HG02763 (cell line): ENCODE measurements around the gene TMEM247.

Source experiments
- ATAC-seq: cut with Tn5 transposase; IDR thresholded peaks from one replicate; pipeline ENCODE4 v1.9.1; 2021; ENCODE audit warnings: mild to moderate bottlenecking, moderate library complexity; ENCODE audit not compliant: unreplicated experiment

Gene TMEM247

GRCh38 chr2:46488389-46488788 is 9.0 kb downstream of the TMEM247 start:
- ATAC-seq, result no peak

- ATAC-seq, result no peak
These were observed 10.2 kb downstream of the TMEM247 start for GRCh38 chr2:46489423-46490174.

GRCh38 chr2:46490521-46491141 is 11.3 kb downstream of the TMEM247 start:
- peak; percentile 60 for ATAC-seq

- ATAC-seq, result no peak
These were observed 12.9 kb downstream of the TMEM247 start for GRCh38 chr2:46492301-46492700.

GRCh38 chr2:46493241-46493970 is 14.0 kb downstream of the TMEM247 start:
- peak; percentile 62 for ATAC-seq

DNA sequence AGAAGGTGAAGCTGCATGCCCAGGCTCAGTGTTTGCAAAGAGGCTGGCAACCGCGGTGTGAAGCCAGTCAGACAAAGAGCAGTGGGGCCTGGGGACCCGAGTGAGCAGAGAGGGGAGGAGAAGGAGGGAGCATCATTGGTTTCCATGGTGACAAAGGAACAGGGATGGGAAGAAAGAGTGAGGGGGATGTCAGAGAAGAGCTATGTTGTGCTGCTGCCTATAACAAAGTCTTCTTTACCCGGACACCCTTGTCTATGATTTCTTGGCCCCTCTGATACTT is 14.5 kb downstream of the TMEM247 start:
- no peak for ATAC-seq

GRCh38 chr2:46494596-46494995 is 15.2 kb downstream of the TMEM247 start:
- ATAC-seq, result no peak

GRCh38 chr2:46495231-46496030 is 16.1 kb downstream of the TMEM247 start:
- ATAC-seq, result no peak

- no peak for ATAC-seq
These were observed 18.4 kb downstream of the TMEM247 start for GRCh38 chr2:46497766-46498165.

DNA sequence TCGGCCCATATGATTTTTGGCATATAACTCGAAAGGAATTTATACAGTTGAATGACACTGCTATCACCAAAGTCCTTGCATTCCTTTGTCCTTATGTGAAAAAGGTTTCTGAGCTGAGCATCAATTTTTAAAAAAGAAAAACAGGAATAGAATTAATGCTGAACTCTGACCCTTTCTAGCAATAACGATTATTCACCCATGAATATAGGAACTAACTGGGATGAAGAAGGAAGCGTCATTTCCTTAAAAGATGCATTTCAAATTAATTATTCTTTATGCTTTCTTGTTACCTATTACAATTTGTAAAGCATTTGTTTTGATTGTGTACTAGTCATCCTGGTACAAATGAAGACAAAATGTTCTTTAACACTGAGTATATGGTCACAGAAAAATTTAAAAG is 19.3 kb downstream of the TMEM247 start:
- ATAC-seq, result no peak

DNA sequence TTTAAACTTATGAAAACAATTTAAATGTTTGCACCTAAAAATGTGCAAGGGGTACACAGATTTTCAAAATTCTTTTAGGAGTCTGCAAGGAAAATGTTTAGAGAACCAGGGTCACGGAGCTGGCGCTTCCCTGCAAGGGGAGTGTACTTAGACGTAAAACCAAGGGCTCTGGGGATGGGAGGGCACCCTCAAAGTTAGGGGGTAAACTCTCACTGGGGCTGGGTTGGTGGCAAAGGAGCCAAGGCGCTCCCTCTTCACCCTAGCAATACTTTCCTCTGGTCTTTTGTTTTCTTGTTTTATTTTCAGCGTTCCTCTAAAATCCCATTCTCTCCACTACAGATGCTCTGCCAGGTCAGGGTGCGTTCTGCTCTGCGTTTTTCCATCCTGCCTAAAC is 20.0 kb downstream of the TMEM247 start:
- no peak for ATAC-seq

DNA sequence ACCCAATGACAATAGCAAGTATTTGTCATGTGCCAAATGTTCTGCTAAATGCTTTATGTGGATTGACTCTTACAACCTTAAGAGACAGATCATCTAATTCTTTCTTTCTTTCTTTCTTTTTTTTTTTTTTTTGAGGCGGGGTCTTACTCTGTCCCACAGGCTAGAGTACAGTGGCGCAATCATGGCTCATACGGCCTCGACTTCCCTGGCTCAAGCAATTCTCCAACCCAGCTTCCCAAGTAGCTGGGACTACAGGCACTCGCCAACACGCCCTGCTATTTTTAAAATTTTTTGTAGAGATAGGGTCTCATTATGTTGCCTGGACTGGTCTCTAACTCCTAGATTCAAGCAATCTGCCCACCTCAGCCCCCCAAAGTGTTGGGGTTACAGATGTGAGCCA is 21.4 kb downstream of the TMEM247 start:
- ATAC-seq, result no peak

DNA sequence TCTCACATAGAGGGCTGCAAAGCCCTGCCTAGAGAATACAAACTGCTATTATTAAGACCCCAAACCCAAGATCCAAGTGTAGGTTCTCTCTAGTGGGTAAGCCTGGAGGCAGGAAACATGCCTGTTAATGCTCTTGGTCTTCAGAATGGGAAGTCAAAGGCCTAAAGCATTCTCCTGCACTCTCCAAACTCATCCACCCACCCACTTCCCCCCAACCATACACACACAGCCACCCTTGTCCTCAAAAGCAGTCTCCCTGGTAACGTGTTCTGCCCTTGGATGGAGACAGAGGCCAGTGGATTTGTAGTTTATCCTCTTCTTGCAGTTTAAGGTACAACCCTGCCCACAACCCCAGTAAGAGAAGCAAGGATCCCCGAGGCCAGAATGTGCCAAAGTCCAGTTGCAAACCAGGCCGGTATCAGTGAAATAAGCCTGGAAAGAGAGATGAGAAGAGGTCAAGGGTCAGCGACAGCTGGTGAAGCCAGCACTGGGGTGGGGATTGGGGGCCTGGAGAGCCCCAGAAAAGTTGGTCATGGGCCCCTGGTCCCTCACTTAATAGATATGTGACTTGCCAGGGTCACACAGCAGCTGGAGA is 23.0 kb downstream of the TMEM247 start:
- no peak for ATAC-seq

GRCh38 chr2:46503686-46504085 is 24.3 kb downstream of the TMEM247 start:
- ATAC-seq, result no peak

DNA sequence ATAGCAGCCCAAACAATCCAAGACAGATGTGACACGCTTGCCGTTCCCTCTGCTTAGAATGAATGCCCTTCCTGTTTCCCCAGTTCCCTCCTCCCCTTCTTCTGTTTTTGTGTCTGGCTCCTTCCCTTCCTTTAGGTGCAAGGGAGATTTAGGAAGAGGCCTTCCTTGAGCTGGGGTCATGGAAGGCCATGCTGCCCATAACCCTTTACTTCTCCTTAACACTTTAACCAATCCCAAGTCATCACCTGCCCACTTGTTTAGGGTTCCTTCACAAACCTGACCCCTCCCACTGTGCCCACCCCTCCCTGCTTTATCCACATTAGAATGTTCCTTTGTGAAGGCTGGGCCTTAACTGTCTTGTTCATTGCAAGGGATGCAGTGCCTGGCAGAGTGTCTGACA is 24.9 kb downstream of the TMEM247 start:
- no peak for ATAC-seq

DNA sequence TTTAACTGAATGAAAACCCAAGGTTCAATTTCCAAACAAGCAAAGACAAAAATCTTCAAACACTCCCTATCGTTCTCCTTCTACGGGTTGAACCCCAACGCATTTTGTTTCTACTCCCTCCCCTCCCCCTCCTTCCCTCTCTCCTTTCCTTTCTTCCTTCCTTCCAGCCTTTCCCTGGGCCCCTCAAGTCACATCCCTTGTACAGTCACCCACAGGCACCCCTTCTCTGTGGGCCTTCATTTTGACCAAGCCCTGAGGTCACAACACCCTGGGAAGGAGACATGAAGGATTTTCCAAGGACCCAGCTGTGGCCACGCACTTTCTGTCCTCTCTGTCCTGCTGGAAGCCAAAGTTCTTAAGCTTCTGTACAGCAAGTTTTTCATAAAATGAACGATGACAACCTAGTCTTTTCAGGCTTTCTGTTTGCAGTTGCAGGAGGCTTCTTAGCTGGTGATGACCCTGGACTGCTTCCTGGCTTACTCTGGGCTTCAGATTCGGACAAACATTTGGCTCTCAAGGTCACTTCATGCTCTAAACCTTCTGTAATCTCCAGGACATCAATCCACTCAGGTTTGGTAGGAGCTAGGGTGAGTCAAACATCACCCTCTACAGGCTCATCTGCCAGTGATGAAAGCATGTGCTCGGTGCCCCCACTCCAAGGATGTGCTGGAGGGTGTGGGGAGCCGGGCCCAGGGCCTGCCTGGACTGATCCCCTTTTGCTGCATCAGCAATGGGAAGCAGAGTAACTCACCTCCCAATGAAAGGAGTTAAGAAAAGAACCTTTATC is 25.5 kb downstream of the TMEM247 start:
- ATAC-seq, result no peak

DNA sequence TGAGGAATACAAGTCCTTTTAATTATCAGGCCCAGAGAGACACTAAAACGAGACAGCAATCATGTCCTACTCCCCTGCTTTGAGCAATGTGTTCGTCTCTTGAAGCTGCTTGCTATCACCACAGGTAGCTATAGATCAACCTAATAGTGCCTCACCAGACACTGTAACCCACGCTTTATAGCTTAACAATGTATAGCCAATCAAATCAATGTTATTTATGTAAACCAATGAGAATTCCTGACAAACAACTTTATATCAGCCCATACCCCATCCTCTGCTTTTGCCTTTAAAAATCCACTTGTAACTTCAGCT is 26.1 kb downstream of the TMEM247 start:
- no peak for ATAC-seq

DNA sequence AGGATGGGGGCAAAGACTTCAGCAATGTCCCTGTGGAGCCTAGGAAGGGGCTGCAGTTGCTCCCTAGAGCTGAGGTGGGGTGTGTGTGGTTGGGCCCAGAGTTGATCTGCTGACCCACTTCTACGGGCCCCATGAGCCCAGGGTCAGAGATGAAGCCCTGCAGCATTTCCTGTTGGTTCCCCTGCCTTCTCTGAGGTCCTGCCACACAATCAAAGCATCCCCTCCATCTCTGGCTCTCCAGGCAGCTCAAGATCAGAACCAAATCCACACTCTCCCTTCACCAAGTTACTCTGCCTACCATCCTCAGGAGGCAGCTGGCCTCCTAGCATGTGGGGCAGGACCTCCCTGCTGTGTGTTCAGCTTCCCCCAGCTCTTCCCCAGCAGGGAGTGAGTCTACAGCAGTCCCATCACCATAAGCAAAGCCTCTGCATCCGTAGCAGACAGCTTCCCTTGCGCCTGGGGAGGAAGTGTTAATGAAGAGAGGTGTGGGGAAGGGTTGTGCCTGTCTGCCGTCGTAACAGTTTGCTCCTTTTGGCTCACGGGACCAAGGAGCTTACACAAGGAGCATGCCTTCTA is 26.9 kb downstream of the TMEM247 start:
- no peak for ATAC-seq

GRCh38 chr2:46508312-46508711 is 28.9 kb downstream of the TMEM247 start:
- no peak for ATAC-seq

- no peak for ATAC-seq
These were observed 29.4 kb downstream of the TMEM247 start for GRCh38 chr2:46508759-46509158.
